Bronchial epithelial cell (primary cell): ENCODE results near the gene MYO1H. TPM values are rescaled to one million over a fixed set of nuclear protein-coding genes. Genes with fewer than 3 reads are reported as not detected.

Experiments
- DNase-seq: peaks from one replicate; pipeline ENCODE4 v3.0.0-alpha.2; 2010; ENCODE audit warnings: low read depth
- FAIRE-seq: peaks from 2 replicates; lab custom pipeline; 2011; peaks lifted over from hg19 to GRCh38; lab: Jason Lieb, UNC
- H3K27me3 ChIP-seq: 2 replicates; pipeline ENCODE4 v1.5.1; 2011; ENCODE audit warnings: low read length; ENCODE audit not compliant: control insufficient read depth, insufficient read depth
- H3K36me3 ChIP-seq: 2 replicates; pipeline ENCODE4 v1.5.1; 2011; ENCODE audit warnings: low read length; ENCODE audit not compliant: control insufficient read depth, insufficient read depth
- H3K4me3 ChIP-seq: 2 replicates; pipeline ENCODE4 v1.5.1; 2011; ENCODE audit warnings: mild to moderate bottlenecking, low read depth, low read length, control low read depth
- total RNA-seq: library from RNA; depleted of rRNA; stranded (reverse); fragments of >200 nt; gene quantifications from 2 replicates; pipeline ENCODE4 v1.2.1, GENCODE V29; 2014
- TF ChIP-seq, protein P1 (sequence below): IDR thresholded peaks from 2 replicates; pipeline ENCODE4 v1.5.1; 2011; ENCODE audit warnings: mild to moderate bottlenecking, moderate library complexity, low read length, control low read depth, inconsistent platforms; ENCODE audit not compliant: insufficient read depth, severe bottlenecking

Gene MYO1H
- total RNA-seq, 1 donor from 2014 or later, result not detected

GRCh38 chr12:109430244-109430643, 82.5 kb downstream of the MYO1H start:
- no peak for FAIRE-seq
- DNase-seq, result no peak
- TF ChIP-seq, protein P1, sequence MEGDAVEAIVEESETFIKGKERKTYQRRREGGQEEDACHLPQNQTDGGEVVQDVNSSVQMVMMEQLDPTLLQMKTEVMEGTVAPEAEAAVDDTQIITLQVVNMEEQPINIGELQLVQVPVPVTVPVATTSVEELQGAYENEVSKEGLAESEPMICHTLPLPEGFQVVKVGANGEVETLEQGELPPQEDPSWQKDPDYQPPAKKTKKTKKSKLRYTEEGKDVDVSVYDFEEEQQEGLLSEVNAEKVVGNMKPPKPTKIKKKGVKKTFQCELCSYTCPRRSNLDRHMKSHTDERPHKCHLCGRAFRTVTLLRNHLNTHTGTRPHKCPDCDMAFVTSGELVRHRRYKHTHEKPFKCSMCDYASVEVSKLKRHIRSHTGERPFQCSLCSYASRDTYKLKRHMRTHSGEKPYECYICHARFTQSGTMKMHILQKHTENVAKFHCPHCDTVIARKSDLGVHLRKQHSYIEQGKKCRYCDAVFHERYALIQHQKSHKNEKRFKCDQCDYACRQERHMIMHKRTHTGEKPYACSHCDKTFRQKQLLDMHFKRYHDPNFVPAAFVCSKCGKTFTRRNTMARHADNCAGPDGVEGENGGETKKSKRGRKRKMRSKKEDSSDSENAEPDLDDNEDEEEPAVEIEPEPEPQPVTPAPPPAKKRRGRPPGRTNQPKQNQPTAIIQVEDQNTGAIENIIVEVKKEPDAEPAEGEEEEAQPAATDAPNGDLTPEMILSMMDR, result no peak
- H3K27me3 ChIP-seq, result no peaks in the 10 kb centered on the region
- H3K36me3 ChIP-seq, result no peaks in the 10 kb centered on the region
- H3K4me3 ChIP-seq, result no peak overlapping the region

DNA sequence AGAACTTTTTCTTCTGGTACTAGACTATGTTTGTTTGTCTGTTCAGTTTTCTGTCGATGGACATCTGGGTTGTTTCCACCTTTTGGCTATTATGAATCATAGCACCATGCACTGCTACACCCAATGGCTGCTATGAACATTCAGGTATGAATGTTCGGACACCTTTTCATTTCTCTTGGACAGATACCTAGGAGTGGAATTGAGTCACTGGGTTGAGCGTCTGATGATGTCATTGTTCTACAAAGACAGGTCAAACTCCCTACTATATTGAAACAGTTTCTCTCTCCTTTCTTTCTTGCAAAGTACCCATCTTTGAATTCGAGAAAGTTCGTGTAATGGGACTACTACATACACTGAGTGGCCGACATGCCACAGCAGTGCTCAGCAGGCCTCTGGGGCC, 84.7 kb downstream of the MYO1H start:
- peak; percentile 68 for FAIRE-seq
- TF ChIP-seq, protein P1, result no peak
- Histone ChIP-seq H3K36me3 (no peaks in the 10 kb centered on the region), H3K4me3 (no peak overlapping the region), H3K27me3 (no peaks in the 10 kb centered on the region)
- DNase-seq, result peak; percentile 87

DNA sequence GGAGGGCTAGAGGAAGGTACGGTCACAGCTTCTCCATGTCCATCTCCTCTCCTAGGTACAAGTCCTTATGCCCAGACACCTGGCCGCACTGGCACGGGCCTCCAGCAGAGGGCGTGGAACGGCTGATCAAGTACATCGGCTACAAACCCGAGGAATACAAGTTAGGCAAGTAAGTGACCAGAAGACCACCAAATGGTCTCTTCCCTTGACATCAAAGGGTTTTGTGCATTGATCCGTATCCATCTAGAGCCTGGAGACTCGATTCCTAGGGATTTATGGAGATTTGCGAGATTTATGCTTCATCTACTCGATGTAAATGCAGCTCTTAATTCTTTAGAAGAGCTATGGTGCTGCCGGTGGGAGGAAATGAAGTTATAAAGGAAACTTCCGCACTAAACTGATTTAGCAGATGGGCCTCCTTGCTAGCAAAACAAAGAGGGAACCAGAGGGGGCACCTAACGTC, 85.2 kb downstream of the MYO1H start:
- TF ChIP-seq, protein P1, result peak; percentile 93
- H3K27me3 ChIP-seq, result no peaks in the 10 kb centered on the region
- FAIRE-seq (no peak), DNase-seq (peak; percentile 78)
- no peak overlapping the region for H3K4me3 ChIP-seq
- no peaks in the 10 kb centered on the region for H3K36me3 ChIP-seq

DNA sequence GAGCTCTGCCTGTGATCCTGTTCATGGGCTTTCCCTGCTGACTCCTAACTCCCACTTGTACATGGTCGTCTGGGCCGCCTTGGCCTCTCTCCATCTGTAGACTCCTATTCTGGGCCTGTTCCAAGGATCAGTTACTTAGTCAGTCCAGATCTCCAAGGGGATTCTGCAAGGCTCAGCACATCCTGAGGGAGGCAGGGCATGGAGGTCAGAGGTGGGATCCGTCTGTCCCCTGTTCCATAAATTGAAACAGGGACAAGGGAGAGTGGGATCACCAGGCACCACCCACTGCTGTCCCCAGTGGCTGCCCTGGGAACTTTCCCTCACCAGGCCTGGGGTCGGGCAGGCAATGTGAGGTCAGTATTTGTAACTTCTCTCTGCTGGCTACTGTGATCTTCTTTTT, 85.9 kb downstream of the MYO1H start:
- Histone ChIP-seq H3K4me3 (no peak overlapping the region), H3K36me3 (no peaks in the 10 kb centered on the region), H3K27me3 (no peaks in the 10 kb centered on the region)
- TF ChIP-seq, protein P1, result peak; percentile 26
- FAIRE-seq (no peak), DNase-seq (no peak)

GRCh38 chr12:109434582-109434981, 86.9 kb downstream of the MYO1H start:
- FAIRE-seq, result peak; percentile 23
- no peaks in the 10 kb centered on the region for H3K36me3 ChIP-seq
- no peak overlapping the region for H3K4me3 ChIP-seq
- no peaks in the 10 kb centered on the region for H3K27me3 ChIP-seq
- DNase-seq, result no peak
- TF ChIP-seq, protein P1, result no peak
